H9 (cell line): Measurements from ENCODE around the gene TRNP1. TPM values are rescaled to one million over a fixed set of nuclear protein-coding genes. Genes with fewer than 3 reads are reported as not detected.

Source experiments
- DNase-seq: peaks from one replicate; pipeline ENCODE4 v3.0.0-alpha.2; 2017
- H2AFZ ChIP-seq: one replicate; pipeline ENCODE4 v1.6.1; 2013; ENCODE audit warnings: mild to moderate bottlenecking, low read length, control low read depth, moderate library complexity
- H2AK5ac ChIP-seq: 2 replicates; pipeline ENCODE4 v1.6.1; 2013; ENCODE audit warnings: low read length, control low read depth, mixed read lengths; ENCODE audit not compliant: insufficient read length
- H2BK120ac ChIP-seq: one replicate; pipeline ENCODE4 v1.6.1; 2013; ENCODE audit warnings: low read depth, mild to moderate bottlenecking, low read length, control low read depth, inconsistent platforms; ENCODE audit not compliant: poor library complexity, severe bottlenecking
- H2BK12ac ChIP-seq: 2 replicates; pipeline ENCODE4 v1.6.1; 2013; ENCODE audit warnings: low read length, control low read depth, mixed read lengths, low read depth; ENCODE audit not compliant: insufficient read length
- H2BK15ac ChIP-seq: 2 replicates; pipeline ENCODE4 v1.6.1; 2013; ENCODE audit warnings: low read depth, low read length, control low read depth
- H2BK20ac ChIP-seq: one replicate; pipeline ENCODE4 v1.6.1; 2013; ENCODE audit warnings: low read depth, mild to moderate bottlenecking, low read length, control low read depth, inconsistent platforms; ENCODE audit not compliant: poor library complexity, severe bottlenecking
- H2BK5ac ChIP-seq: 2 replicates; pipeline ENCODE4 v1.6.1; 2013; ENCODE audit warnings: low read length, control low read depth, mixed read lengths; ENCODE audit not compliant: insufficient read length
- H3K14ac ChIP-seq: 2 replicates; pipeline ENCODE4 v1.6.1; 2013; ENCODE audit warnings: low read length, control low read depth; ENCODE audit not compliant: insufficient read depth
- H3K18ac ChIP-seq: 2 replicates; pipeline ENCODE4 v1.6.1; 2013; ENCODE audit warnings: low read depth, mild to moderate bottlenecking, mixed read lengths, low read length, control low read depth; ENCODE audit not compliant: insufficient read length
- H3K23ac ChIP-seq: 2 replicates; pipeline ENCODE4 v1.6.1; 2013; ENCODE audit warnings: low read length, control low read depth, mixed read lengths, low read depth; ENCODE audit not compliant: insufficient read length
- H3K23me2 ChIP-seq: 2 replicates; pipeline ENCODE4 v1.6.1; 2013; ENCODE audit warnings: low read depth, mild to moderate bottlenecking, mixed read lengths, low read length, control low read depth; ENCODE audit not compliant: insufficient read length, poor library complexity, severe bottlenecking
- H3K27ac ChIP-seq: 2 replicates; pipeline ENCODE4 v1.5.1; 2013; ENCODE audit warnings: low read length, control low read depth, mixed read lengths, low read depth; ENCODE audit not compliant: insufficient read length
- H3K27me3 ChIP-seq: 2 replicates; pipeline ENCODE4 v1.6.1; 2013; ENCODE audit warnings: low read length, control low read depth, inconsistent platforms; ENCODE audit not compliant: insufficient read depth
- H3K4ac ChIP-seq: 2 replicates; pipeline ENCODE4 v1.6.1; 2013; ENCODE audit warnings: low read depth, mild to moderate bottlenecking, control low read depth, inconsistent platforms, low read length, moderate library complexity
- H3K4me1 ChIP-seq: 2 replicates; pipeline ENCODE4 v1.6.1; 2013; ENCODE audit warnings: low read length, control low read depth, inconsistent platforms; ENCODE audit not compliant: insufficient read depth
- H3K4me2 ChIP-seq: 2 replicates; pipeline ENCODE4 v1.6.1; 2013; ENCODE audit warnings: low read length, control low read depth, mixed read lengths; ENCODE audit not compliant: insufficient read length, insufficient read depth
- H3K56ac ChIP-seq: 2 replicates; pipeline ENCODE4 v1.6.1; 2013; ENCODE audit warnings: low read depth, mild to moderate bottlenecking, mixed read lengths, low read length, control low read depth; ENCODE audit not compliant: insufficient read length
- H3K79me1 ChIP-seq: 2 replicates; pipeline ENCODE4 v1.6.1; 2013; ENCODE audit warnings: low read depth, mild to moderate bottlenecking, moderate library complexity, low read length, control low read depth, inconsistent platforms; ENCODE audit not compliant: insufficient read depth, poor library complexity, severe bottlenecking
- H3K79me2 ChIP-seq: 2 replicates; pipeline ENCODE4 v1.6.1; 2013; ENCODE audit warnings: low read length, control low read depth, inconsistent platforms; ENCODE audit not compliant: insufficient read depth
- H3K9ac ChIP-seq: 2 replicates; pipeline ENCODE4 v1.6.1; 2013; ENCODE audit warnings: low read length, control low read depth, mixed read lengths; ENCODE audit not compliant: insufficient read length; ENCODE audit errors: extremely low read depth
- H3K9me3 ChIP-seq: one replicate; pipeline ENCODE4 v1.6.1; 2013; ENCODE audit warnings: low read depth, low read length, inconsistent platforms; ENCODE audit not compliant: control insufficient read depth
- H3T11ph ChIP-seq: one replicate; pipeline ENCODE4 v1.6.1; 2013; ENCODE audit warnings: mild to moderate bottlenecking, low read length, control low read depth, inconsistent platforms
- H4K20me1 ChIP-seq: one replicate; pipeline ENCODE4 v1.6.1; 2013; ENCODE audit not compliant: control insufficient read depth, insufficient read length, insufficient read depth
- H4K5ac ChIP-seq: 2 replicates; pipeline ENCODE4 v1.6.1; 2013; ENCODE audit warnings: low read depth, mild to moderate bottlenecking, mixed read lengths, low read length, control low read depth; ENCODE audit not compliant: insufficient read length
- H4K8ac ChIP-seq: replicated peaks from 2 replicates; pipeline ENCODE4 v1.6.1; 2013; ENCODE audit warnings: low read length, control low read depth, mixed read lengths, low read depth; ENCODE audit not compliant: insufficient read length
- H4K91ac ChIP-seq: 2 replicates; pipeline ENCODE4 v1.6.1; 2013; ENCODE audit warnings: low read depth, mild to moderate bottlenecking, moderate library complexity, mixed read lengths, low read length, control low read depth; ENCODE audit not compliant: insufficient read length
- H3K27ac Mint-ChIP-seq, 3 experiments: 2 replicates in 2 of 3; 3 replicates in 1 of 3; pipeline ENCODE4 v1.8.0; 2020 to 2021; ENCODE audit warnings: mixed read lengths in 3 of 3, mild to moderate bottlenecking in 1 of 3, moderate library complexity in 1 of 3
- H3K27me3 Mint-ChIP-seq: 2 replicates; pipeline ENCODE4 v1.8.0; 2021; ENCODE audit warnings: low read depth, mild to moderate bottlenecking, moderate library complexity, mixed read lengths
- H3K36me3 Mint-ChIP-seq, 3 experiments: 2 replicates in 2 of 3; 3 replicates in 1 of 3; pipeline ENCODE4 v1.8.0; 2020 to 2021; ENCODE audit warnings: low read depth in 3 of 3, mixed read lengths in 3 of 3; ENCODE audit not compliant: insufficient read depth in 1 of 3
- H3K4me1 Mint-ChIP-seq, 2 experiments: 2 replicates each; pipeline ENCODE4 v1.8.0; 2020; ENCODE audit warnings: mixed read lengths in 2 of 2
- H3K4me3 Mint-ChIP-seq, 2 experiments: 2 replicates in 1 of 2; 3 replicates in 1 of 2; pipeline ENCODE4 v1.8.0; 2020 to 2021; ENCODE audit warnings: mild to moderate bottlenecking in 2 of 2, mixed read lengths in 2 of 2, moderate library complexity in 1 of 2
- H3K9me3 Mint-ChIP-seq, 2 experiments: 2 replicates in 1 of 2; 3 replicates in 1 of 2; pipeline ENCODE4 v1.8.0; 2020; ENCODE audit warnings: mild to moderate bottlenecking in 2 of 2, mixed read lengths in 2 of 2, moderate library complexity in 1 of 2
- CTCF ChIP-seq: fragments of 200-600 bp; sonication (generic); conservative IDR thresholded peaks from 3 replicates; pipeline ENCODE4 v1.8.0; 2021; ENCODE audit warnings: antibody characterized with exemption, mild to moderate bottlenecking
- WGBS: extraction: QIAGEN DNeasy Blood & Tissue Kit; methylation state at CpG from one replicate; pipeline ENCODE4 v1.1.7; 2013; ENCODE audit warnings: missing lambda C conversion rate, low lambda C conversion rate, mixed read lengths; ENCODE audit not compliant: insufficient read length; ENCODE audit errors: extremely low coverage; 5-methylcytosine and 5-hydroxymethylcytosine counted together
- total RNA-seq: library from RNA; stranded (reverse); gene quantifications from 2 replicates; pipeline ENCODE4 v1.2.1, GENCODE V29; 2021

Gene TRNP1
- total RNA-seq, 1 experiment from 2014 or later: 39.0 TPM

GRCh38 chr1:26949926-26950319 lies 43.6 kb upstream of the TRNP1 start:
- H3K79me2 ChIP-seq: no peaks in the 10 kb centered on the region
- no peak for TF ChIP-seq CTCF
- H3K18ac ChIP-seq: no peak overlapping the region
- no peak overlapping the region for H4K91ac ChIP-seq
- H3T11ph ChIP-seq: no peak overlapping the region
- Mint-ChIP-seq H3K27ac (peak overlapping the region in 1 of 3 experiments; percentile 43; a peak in 1 of 7 replicates), H3K4me3 (no peak overlapping the region), H3K36me3 (peaks cover 24 to 60% (median 60%) of the 10 kb centered on the region in 3 experiments; a peak in 6 of 7 replicates), H3K27me3 (no peaks in the 10 kb centered on the region), H3K4me1 (no peaks in the 10 kb centered on the region), H3K9me3 (no peaks in the 10 kb centered on the region)
- H3K4ac ChIP-seq: no peak overlapping the region
- H3K23ac ChIP-seq: no peak overlapping the region
- no peaks in the 10 kb centered on the region for H4K20me1 ChIP-seq
- no peak overlapping the region for H3K56ac ChIP-seq
- H2AFZ ChIP-seq: no peak overlapping the region
- no peaks in the 10 kb centered on the region for H3K23me2 ChIP-seq
- H3K79me1 ChIP-seq: no peaks in the 10 kb centered on the region
- no peak overlapping the region for H2BK15ac ChIP-seq
- H3K27me3 ChIP-seq: no peaks in the 10 kb centered on the region
- H3K9me3 ChIP-seq: no peaks in the 10 kb centered on the region
- no peak overlapping the region for H2BK5ac ChIP-seq
- H4K5ac ChIP-seq: no peak overlapping the region
- H2AK5ac ChIP-seq: no peak overlapping the region
- WGBS: no CpG with 5 or more reads among the region's 3 CpGs
- no peak overlapping the region for H4K8ac ChIP-seq
- no peak for DNase-seq
- no peak overlapping the region for H2BK12ac ChIP-seq
- H3K4me1 ChIP-seq: no peaks in the 10 kb centered on the region
- no peak overlapping the region for H2BK120ac ChIP-seq
- H3K9ac ChIP-seq: no peak overlapping the region
- no peak overlapping the region for H3K4me2 ChIP-seq
- H3K14ac ChIP-seq: no peak overlapping the region
- H2BK20ac ChIP-seq: no peak overlapping the region
- H3K27ac ChIP-seq: no peak overlapping the region
